ENCODE measurements around the gene NUDT6.
"Not testable (repeated sequence)": the region's sequence is repeated elsewhere in the genome, so short reads cannot be mapped to it uniquely, and the experiment has no call there.

NUDT6 gene

DNA sequence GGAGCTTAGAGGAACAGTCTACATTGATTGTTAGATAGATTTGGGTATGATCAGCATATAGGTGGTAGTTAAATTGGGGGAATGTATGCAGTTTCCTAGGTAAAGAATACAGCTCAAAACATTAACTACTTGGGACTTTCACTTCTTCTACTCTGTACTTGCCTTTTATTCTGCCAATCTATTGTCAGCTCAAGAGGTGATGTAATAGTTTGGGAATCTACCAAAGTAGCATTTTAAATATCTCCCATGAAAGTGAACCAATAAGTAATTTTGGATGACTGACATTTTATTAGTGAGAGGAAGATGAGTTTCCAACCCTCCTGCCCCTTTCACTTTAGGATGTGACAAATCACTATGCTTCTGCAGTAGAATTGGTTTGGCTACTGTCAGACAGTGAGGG is 43.4 kb downstream of the NUDT6 start:
- in situ Hi-C loops (cut with MboI; ENCODE audit: low sequenced_read_pairs) = no loop called here

DNA sequence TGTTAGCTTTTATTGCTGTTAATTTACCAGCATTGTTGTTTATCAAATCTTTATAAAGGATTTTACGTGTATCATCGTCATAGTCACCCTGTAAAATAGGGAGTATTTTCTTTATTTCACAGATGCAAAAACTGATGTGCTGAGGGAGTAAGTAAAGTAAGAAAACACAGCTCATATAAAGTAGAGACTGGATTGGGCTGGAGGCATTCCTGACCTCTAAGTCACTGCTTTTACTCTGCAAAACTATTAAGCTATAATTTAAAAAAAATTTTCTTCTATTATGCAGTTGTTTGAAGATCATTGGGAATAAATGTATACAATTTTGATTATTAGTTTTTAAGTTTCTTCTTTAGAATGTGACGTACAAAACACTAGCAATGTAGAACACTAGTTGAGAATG is 45.9 kb downstream of the NUDT6 start:
- in situ Hi-C loops (cut with MboI; ENCODE audit: low sequenced_read_pairs) = no loop called here

DNA sequence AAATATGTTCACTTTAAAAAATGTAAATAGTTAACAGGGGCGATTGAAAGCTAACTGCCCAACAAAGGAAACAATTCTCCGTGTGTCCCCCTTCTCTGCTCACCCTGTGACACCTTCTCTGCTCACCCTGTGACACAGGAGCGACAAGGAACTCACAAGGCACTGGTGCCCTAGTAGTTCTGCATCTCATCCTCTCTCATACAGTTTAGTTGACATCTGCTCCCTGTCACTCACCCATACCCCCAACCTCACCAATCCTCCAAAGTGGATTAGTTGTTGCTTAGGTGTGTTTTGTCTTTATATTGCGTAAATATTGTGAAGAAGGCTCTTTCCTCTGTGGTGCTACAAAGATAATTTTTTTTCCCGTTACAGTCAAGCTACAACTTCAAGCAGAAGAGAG is 46.4 kb downstream of the NUDT6 start:
- in situ Hi-C loops (cut with MboI; ENCODE audit: low sequenced_read_pairs) = no loop called here

DNA sequence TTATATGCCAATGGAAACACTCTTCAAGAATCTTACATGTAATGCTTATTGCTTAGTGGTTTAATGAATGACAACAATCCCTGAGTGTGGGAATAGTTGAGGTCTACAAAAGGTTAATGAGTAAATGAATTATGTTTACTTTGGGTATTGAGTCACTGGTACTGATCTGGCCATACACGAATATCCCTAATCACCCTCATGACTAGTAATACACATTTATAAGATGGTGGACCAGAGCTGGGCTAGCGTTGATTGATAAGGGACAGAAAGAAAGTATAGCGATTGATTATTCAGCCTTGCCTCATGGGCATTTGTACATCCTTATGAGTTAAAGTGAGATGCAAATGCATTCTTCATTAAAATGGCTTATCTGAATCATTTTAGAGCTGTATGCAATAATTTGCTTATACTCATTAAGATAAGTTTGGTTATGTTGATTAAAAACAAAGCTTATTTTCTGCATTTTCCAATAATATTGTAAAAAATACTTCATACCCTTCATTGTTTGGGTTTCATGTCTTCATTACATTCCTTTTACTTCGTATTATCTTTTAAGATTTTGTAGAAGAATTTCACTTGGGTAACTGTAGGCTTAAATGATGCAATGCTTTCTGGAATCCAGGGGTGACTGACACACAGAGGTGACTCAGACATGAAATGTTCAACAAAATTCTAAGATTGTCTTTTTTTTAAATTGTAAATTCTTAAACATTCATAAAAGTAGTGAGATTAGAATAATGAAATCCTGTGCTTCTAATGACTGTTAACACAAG is 48.4 kb downstream of the NUDT6 start:
- in situ Hi-C loops (cut with MboI; ENCODE audit: low sequenced_read_pairs) = no loop called here

DNA sequence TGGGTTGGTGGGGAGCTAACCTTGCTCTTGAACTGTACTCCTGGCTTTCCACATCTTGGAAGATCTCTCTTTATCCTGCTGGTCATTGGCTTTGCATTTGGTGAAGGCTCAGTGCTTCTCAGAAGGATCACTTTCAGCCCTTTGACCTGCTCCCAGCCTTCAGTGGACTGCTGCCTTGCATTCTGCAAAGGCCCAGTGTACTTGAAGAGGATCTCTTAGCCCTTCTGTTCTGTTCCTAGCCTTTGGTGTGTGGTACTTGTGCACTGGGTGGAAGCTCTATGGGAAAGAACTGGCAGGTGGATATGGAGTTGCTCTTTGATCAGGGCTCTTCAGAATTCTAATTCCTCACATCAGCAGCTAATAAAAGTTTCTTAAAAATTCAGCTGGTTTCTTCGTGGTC is 49.3 kb downstream of the NUDT6 start:
- in situ Hi-C loops (cut with MboI; ENCODE audit: low sequenced_read_pairs) = no loop called here

DNA sequence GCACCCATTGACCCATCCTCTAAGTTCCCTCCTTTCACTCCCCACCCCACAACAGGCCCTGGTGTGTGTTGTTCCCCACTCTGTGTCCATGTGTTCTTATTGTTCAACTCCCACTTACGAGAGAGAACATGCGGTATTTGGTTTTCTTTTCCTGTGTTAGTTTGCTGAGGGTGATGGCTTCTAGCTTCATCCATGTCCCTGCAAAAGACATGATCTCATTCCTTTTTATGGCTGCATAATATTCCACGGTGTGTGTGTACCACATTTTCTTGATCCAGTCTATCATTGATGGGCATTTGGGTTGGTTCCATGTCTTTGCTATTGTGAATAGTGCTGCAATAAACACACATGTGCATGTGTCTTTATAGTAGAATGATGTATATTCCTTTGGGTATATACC is 54.2 kb downstream of the NUDT6 start:
- in situ Hi-C loops (cut with MboI; ENCODE audit: low sequenced_read_pairs) = not testable (repeated sequence)

DNA sequence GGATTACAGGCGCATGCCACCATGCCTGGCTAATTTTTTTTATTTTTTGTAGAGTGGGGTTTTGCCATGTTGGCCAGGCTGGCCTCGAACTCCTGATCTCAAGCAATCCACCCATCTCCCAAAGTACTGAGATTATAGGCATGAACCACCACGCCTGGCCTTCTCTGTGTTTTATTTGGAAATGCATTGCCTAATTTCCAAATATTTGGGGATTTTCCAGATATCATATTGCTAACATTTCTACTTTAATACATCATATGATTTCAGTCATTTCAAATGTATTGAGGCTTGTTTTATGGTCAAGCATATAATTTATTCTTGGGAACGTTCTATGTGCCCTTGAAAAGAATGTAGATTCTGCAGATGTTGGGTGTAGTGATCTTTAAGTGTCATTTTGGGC is 57.0 kb downstream of the NUDT6 start:
- in situ Hi-C loops (cut with MboI; ENCODE audit: low sequenced_read_pairs) = no loop called here

DNA sequence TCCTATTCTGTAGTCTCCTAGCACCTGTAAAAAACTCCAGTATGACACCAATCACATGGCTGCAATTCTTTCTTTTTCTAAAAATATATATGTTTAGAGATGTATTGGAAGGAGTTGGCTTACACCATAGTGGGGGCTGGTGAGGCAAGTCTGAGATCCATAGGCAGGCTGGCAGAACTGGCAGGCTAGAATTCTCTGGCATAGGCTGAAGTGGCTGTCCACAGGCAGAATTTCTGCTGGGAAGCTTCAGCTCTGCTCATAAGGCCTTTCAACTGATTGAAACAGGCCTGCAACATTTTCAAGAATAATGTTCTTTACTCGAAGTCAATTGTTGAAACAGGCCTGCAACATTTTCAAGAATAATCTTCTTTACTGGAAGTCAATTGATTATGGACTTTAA is 58.8 kb downstream of the NUDT6 start:
- in situ Hi-C loops (cut with MboI; ENCODE audit: low sequenced_read_pairs) = no loop called here

DNA sequence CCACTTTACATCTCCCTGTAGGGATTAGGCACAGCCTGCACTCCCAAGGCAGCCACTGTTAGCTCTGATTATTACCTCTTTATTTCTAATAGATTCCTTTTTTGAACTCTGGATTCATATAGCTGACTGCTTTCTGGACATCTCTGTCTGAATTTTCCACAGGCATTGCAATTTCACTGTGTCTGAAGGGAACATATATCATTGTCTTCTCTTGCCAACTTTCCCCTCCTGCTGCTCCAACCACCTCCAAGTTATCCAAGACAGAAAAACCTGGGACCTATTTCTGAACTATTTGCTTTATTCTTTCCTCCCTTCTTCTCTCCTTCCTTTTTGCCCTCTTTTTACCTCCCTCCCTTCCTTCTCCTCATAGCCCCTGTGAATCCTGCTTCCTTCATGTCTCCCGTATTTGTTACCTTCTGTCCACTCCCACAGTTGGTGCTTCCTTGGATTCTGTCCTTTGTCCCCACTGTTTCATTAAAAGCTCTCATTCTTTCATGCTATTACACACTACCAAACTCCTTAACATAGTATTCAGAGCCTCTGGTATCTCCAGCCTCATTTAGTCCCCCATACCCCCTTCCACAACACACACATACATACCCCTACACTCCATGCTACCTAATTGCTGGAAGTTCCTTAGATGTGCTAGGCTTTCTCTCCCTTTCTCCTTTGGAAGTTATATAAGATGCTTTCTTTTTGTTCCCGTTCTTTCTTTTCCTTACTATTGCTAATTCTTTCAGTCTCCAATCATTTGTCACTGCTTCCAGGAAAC is 61.0 kb downstream of the NUDT6 start:
- in situ Hi-C loops (cut with MboI; ENCODE audit: low sequenced_read_pairs) = no loop called here

DNA sequence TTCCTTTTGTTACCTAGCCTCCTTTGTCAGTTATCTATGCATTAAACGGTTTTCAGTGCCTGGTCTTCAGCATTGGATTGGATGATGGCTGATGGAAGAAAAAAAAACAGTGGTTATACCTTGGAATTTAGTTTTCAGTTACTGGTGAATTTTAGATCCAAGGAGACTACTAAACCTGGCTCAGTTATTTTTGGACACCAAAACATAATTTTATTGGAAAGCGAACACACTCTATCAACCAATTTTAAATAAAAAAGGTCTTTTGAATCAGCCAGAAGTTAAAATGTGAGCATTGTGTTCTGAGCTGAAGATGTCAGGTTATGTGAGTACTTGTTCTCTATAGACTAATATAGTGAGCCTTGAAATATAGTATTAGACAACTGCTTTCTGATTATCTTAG is 63.7 kb downstream of the NUDT6 start:
- in situ Hi-C loops (cut with MboI; ENCODE audit: low sequenced_read_pairs) = no loop called here

DNA sequence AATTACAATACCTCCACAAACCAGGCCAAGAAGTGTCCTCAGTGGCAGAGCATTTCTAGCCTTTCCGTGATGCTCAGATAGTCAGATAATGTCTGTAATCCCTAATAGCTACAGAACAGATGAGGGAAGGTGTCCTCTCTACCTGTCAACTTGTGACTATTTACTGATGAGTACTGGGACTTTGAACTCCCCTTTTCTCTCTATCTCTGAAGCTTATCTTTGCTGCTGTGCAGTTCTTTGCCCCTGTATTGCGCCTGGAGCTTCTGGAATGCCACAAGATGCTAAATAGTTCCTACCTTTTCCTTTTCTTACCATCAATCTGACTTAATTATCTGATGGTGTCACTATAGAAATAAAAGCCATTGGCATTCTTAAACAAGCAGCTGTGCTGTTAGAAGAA is 65.2 kb downstream of the NUDT6 start:
- in situ Hi-C loops (cut with MboI; ENCODE audit: low sequenced_read_pairs) = no loop called here

DNA sequence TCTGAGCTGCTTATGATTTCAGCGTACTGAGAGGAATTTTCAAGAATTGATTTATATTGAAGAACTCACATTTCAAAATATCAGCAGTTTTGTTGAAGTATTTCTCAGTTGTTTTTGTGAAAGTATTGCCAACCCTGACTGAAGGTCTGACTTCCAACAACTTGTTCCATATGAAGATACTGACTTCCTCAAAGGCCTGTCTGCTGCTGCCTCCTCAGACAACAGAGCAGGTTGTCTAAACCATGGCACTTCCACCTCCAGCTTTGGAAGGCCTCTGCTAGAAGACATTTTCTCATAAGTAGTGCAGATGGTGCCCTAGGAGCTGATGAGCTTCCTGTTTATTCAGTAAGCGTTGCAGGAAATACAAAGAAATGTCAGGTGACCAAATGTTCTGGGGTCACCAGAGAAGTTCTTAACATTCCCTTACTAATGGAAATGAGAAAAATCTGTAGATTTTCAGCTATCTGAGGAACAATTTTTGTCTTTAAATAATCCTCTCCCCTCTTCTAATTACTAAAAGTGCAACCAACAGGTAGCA is 67.0 kb downstream of the NUDT6 start:
- in situ Hi-C loops (cut with MboI; ENCODE audit: low sequenced_read_pairs) = no loop called here

DNA sequence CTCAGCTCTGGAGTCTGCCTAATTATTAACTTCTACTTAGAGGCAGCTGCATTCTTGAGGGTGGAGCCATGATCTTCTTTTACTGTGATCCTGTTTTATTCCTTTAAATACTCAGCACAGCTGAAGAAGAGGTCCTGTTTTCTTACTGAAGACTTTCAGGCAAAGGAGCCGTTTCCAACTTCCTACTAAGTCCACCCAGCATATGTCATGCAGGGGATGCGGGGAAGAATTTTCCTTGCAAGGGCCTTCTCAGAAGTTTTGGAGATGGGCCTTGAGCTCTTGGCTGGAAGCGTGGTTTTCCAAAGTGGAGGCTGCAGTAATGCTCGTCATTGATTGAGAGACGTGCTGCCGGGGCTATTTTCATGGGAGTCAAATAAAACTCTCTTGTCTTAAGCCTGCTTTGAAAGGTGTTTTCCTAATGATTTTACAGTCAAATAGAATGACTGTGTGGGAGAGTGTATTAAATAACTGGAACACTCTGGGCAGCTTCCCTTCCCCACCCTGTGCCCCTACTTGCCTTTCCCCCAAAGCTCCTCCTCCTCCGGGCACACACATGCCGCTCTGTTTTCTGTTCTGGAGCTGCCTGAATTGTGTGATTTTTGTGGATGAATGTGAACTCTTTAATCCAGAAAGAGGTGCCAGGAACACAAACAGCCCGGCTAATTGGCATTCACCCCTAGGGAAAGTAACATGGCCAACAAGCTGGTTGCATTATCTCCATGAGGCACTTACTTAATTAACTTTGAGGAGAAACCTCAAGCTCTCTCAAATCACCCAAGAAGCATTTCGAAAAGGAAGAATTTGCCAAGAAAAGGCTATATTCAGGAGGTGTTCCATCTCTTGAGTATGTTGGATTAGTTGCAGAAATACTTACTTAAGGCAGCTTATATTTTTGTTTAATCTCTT is 67.7 kb downstream of the NUDT6 start:
- in situ Hi-C loops (cut with MboI; ENCODE audit: low sequenced_read_pairs) = no loop called here

DNA sequence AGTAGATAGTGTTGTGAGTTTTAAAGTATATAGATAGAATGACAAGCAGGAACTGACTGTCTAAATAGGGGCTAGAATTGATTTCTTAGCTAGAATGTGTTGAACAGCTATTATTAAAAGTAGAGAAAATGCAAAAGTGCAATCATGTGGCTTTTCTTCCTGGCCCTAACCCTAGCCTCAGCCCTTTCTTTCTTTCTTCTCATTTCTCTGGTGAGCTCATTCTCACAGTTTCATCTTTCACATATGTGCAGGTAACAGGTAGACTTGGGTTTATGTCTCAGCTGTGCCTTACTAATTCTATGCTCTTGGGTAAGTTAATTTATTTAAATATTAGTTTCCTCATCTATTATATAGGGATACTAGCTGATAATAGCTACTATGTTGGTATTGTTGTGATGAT is 70.8 kb downstream of the NUDT6 start:
- in situ Hi-C loops (cut with MboI; ENCODE audit: low sequenced_read_pairs) = no loop called here

DNA sequence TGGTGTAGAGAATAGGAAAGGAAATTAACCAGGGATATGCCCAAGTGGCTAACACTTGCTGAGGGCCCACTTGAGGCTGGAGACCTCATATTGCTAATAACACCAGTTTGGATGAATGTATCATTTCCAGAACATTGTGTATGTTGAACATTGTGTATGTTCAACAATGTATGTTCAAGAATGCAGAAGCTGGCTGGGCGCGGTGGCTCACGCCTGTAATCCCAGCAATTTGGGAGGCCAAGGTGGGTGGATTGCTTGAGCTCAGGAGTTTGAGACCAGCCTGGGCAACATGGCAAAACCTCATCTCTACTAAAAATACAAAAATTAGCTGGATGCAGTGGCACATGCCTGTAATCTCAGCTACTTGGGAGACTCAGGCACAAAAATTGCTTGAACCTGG is 72.6 kb downstream of the NUDT6 start:
- in situ Hi-C loops (cut with MboI; ENCODE audit: low sequenced_read_pairs) = not testable (repeated sequence)

DNA sequence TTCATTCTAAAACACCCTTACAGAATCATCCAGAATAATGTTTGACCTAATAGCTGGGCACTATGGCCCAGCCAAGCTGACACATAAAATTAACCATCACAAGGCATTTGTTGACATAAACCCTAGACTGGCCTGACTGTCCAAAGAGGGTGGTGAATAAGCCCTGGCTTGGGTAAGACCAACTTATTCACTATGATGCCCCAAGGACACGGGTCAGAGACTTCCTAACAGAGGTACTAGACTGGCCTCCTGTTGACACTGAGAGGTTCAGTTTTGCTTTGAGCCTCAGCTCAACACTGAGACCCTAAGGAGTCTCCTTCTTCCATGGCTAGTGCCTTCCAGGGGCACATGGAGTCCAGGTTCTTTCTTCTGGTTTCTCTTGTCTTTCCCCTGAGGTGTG is 74.5 kb downstream of the NUDT6 start:
- in situ Hi-C loops (cut with MboI; ENCODE audit: low sequenced_read_pairs) = no loop called here

DNA sequence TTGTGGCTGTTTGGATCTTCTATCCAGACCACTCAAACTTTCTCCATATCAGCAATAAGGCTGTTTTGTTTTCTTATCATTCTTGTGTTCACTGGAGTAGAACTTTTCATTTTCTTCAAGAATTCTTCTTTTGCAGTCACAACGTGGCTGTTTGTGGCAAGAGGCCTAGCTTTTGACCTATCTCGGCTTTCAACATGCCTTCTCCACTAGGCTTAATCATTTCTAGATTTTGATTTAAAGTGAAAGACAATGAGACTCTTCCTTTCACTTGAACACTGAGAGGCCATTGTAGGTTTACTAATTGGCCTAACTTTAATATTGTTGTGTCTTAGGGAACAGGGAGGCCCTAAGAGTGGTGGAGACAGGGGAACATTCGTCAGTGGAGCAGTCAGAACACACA is 76.6 kb downstream of the NUDT6 start:
- in situ Hi-C loops (cut with MboI; ENCODE audit: low sequenced_read_pairs) = no loop called here

DNA sequence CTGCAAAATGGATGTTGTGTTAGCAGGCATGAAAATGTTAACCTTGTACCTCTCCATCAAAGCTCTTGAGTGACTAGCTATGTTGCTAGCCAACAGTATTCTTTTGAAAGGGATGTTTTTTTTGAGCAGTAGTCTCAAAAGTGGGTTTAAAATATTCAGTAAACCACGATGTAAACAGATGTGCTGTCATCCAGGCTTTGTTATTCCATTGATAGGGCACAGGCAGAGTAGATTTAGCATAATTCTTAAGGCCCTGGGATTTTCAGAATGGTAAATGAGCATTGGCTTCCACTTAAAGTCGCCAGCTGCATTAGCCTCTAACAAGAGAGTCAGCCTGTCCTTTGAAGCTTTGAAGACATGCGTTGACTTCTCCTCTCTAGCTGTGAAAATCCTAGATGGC is 77.3 kb downstream of the NUDT6 start:
- in situ Hi-C loops (cut with MboI; ENCODE audit: low sequenced_read_pairs) = no loop called here

DNA sequence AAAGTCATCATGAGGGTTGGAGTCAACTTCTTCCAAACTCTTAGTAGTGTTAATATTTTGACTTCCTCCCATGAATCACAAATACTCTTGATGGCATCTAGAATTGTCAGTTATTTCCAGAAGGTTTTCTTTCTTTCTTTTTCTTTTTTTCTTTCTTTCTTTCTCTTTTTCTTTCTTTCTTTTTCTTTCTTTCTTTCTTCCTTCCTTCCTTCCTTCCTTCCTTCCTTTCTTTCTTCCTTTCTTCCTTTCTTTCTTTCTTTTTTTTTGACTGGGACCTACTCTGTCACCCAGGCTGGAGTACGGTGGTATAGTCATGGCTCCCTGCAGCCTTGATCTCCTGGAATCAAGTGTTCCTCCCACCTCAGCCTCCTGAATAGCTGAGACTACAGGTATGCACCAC is 78.0 kb downstream of the NUDT6 start:
- in situ Hi-C loops (cut with MboI; ENCODE audit: low sequenced_read_pairs) = not testable (repeated sequence)

DNA sequence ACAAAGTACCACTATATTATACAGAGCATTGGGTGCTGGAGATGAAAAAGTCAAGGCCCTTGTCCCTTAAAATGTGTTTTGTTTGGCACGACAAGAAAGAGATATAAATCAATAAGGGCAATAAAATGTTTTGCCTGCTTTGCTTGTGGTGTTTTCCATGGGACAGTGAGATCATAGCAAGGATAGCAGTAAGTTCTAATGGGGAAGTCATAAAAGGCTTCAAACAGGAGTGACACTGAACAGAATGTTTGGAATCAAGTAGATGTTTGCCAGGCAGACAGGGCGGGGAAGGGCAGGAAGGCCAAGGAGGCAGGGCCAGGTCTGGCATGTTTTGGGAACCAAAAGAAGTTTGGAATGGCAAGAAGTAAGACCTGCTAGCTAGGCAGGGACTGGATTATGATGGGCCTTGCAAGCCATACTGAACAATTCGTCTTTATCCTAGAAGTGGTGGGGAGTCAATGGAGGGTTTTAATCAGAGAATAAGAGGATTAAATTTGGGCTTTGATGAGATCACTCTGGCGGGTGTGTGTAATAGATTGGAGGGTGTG is 79.3 kb downstream of the NUDT6 start:
- in situ Hi-C loops (cut with MboI; ENCODE audit: low sequenced_read_pairs) = no loop called here
